Mesendoderm (in vitro differentiated cells): ENCODE measurements around the gene ILDR2.

Experiments used
- DNase-seq: peaks from one replicate; pipeline ENCODE4 v3.0.0; 2013
- H2AK5ac ChIP-seq: 2 replicates; pipeline ENCODE4 v1.6.1; 2013; ENCODE audit warnings: low read length, inconsistent platforms
- H2BK120ac ChIP-seq: 2 replicates; pipeline ENCODE4 v1.6.1; 2013; ENCODE audit warnings: low read depth, mild to moderate bottlenecking, low read length, moderate library complexity, mixed read lengths
- H2BK15ac ChIP-seq: replicated peaks from 2 replicates; pipeline ENCODE4 v1.6.1; 2013; ENCODE audit warnings: low read depth, mild to moderate bottlenecking, moderate library complexity
- H2BK5ac ChIP-seq: 2 replicates; pipeline ENCODE4 v1.6.1; 2013; ENCODE audit warnings: low read length, inconsistent platforms
- H3K18ac ChIP-seq: 2 replicates; pipeline ENCODE4 v1.6.1; 2013; ENCODE audit warnings: mild to moderate bottlenecking, low read length, mixed read lengths
- H3K23ac ChIP-seq: one replicate; pipeline ENCODE4 v1.6.1; 2013; ENCODE audit warnings: low read length
- H3K27ac ChIP-seq: 2 replicates; pipeline ENCODE4 v1.5.1; 2013; ENCODE audit warnings: low read depth, mild to moderate bottlenecking, inconsistent platforms, low read length, moderate library complexity
- H3K27me3 ChIP-seq: 2 replicates; pipeline ENCODE4 v1.6.1; 2013; ENCODE audit warnings: low read length, control low read depth, mild to moderate bottlenecking, inconsistent platforms; ENCODE audit not compliant: insufficient read depth, poor library complexity
- H3K36me3 ChIP-seq: 2 replicates; pipeline ENCODE4 v1.6.1; 2013; ENCODE audit warnings: low read length, inconsistent platforms; ENCODE audit not compliant: control insufficient read depth, insufficient read depth
- H3K4ac ChIP-seq: one replicate; pipeline ENCODE4 v1.6.1; 2013; ENCODE audit warnings: low read depth, mild to moderate bottlenecking, low read length, moderate library complexity
- H3K4me1 ChIP-seq: 2 replicates; pipeline ENCODE4 v1.6.1; 2013; ENCODE audit warnings: low read depth, low read length, inconsistent platforms; ENCODE audit not compliant: control insufficient read depth
- H3K4me2 ChIP-seq: 2 replicates; pipeline ENCODE4 v1.6.1; 2013; ENCODE audit warnings: low read length
- H3K4me3 ChIP-seq: 2 replicates; pipeline ENCODE4 v1.5.1; 2013; ENCODE audit warnings: mild to moderate bottlenecking, low read length
- H3K56ac ChIP-seq: one replicate; pipeline ENCODE4 v1.6.1; 2013; ENCODE audit warnings: low read length
- H3K79me1 ChIP-seq: 2 replicates; pipeline ENCODE4 v1.6.1; 2013; ENCODE audit warnings: low read length, inconsistent platforms
- H3K79me2 ChIP-seq: 2 replicates; pipeline ENCODE4 v1.6.1; 2013; ENCODE audit warnings: mild to moderate bottlenecking, low read length; ENCODE audit not compliant: control insufficient read depth, insufficient read depth
- H3K9ac ChIP-seq: 2 replicates; pipeline ENCODE4 v1.6.1; 2013; ENCODE audit warnings: low read length, inconsistent platforms
- H4K5ac ChIP-seq: one replicate; pipeline ENCODE4 v1.6.1; 2013; ENCODE audit warnings: low read length
- H4K8ac ChIP-seq: one replicate; pipeline ENCODE4 v1.6.1; 2013; ENCODE audit warnings: low read depth, mild to moderate bottlenecking, control low read depth, low read length, moderate library complexity
- WGBS: extraction: QIAGEN DNeasy Blood & Tissue Kit; methylation state at CpG from one replicate; pipeline ENCODE4 v1.1.7; 2013; ENCODE audit warnings: low lambda C conversion rate, missing lambda C conversion rate; ENCODE audit not compliant: insufficient coverage; ENCODE audit errors: extremely low coverage; 5-methylcytosine and 5-hydroxymethylcytosine counted together

ILDR2 gene

GRCh38 chr1:167011560-167012191, 36.3 kb upstream of the ILDR2 start:
- no peak overlapping the region for H3K4ac ChIP-seq
- H3K36me3 ChIP-seq = no peaks in the 10 kb centered on the region
- H3K4me2 ChIP-seq = no peak overlapping the region
- H3K27ac ChIP-seq = no peak overlapping the region
- no peak overlapping the region for H3K4me3 ChIP-seq
- H3K23ac ChIP-seq = no peak overlapping the region
- H2BK5ac ChIP-seq = no peak overlapping the region
- no peak overlapping the region for H4K5ac ChIP-seq
- WGBS = no CpG with 5 or more reads among the region's 1 CpG
- H4K8ac ChIP-seq = no peak overlapping the region
- no peak for DNase-seq
- no peaks in the 10 kb centered on the region for H3K4me1 ChIP-seq
- H2AK5ac ChIP-seq = no peak overlapping the region
- H3K79me2 ChIP-seq = no peaks in the 10 kb centered on the region
- H3K9ac ChIP-seq = no peak overlapping the region
- H3K18ac ChIP-seq = no peak overlapping the region
- H2BK15ac ChIP-seq = no peak overlapping the region
- H2BK120ac ChIP-seq = no peak overlapping the region
- H3K27me3 ChIP-seq = no peaks in the 10 kb centered on the region
- no peaks in the 10 kb centered on the region for H3K79me1 ChIP-seq
- H3K56ac ChIP-seq = no peak overlapping the region

GRCh38 chr1:167003711-167004110, 28.4 kb upstream of the ILDR2 start:
- no peak overlapping the region for H3K9ac ChIP-seq
- no peak overlapping the region for H3K27ac ChIP-seq
- no peaks in the 10 kb centered on the region for H3K4me1 ChIP-seq
- no CpG with 5 or more reads among the region's 2 CpGs for WGBS
- no peak overlapping the region for H4K5ac ChIP-seq
- H4K8ac ChIP-seq = no peak overlapping the region
- H3K36me3 ChIP-seq = no peaks in the 10 kb centered on the region
- DNase-seq = no peak
- H3K4ac ChIP-seq = no peak overlapping the region
- H3K23ac ChIP-seq = no peak overlapping the region
- H3K18ac ChIP-seq = no peak overlapping the region
- no peak overlapping the region for H3K56ac ChIP-seq
- no peak overlapping the region for H2BK15ac ChIP-seq
- H2AK5ac ChIP-seq = no peak overlapping the region
- no peaks in the 10 kb centered on the region for H3K27me3 ChIP-seq
- no peak overlapping the region for H3K4me3 ChIP-seq
- no peak overlapping the region for H3K4me2 ChIP-seq
- no peaks in the 10 kb centered on the region for H3K79me2 ChIP-seq
- H2BK120ac ChIP-seq = no peak overlapping the region
- H2BK5ac ChIP-seq = no peak overlapping the region
- no peaks in the 10 kb centered on the region for H3K79me1 ChIP-seq

- Histone ChIP-seq H4K8ac (no peak overlapping the region), H3K79me1 (no peaks in the 10 kb centered on the region), H2BK5ac (no peak overlapping the region), H3K4ac (no peak overlapping the region), H3K79me2 (no peaks in the 10 kb centered on the region), H2BK120ac (no peak overlapping the region), H4K5ac (no peak overlapping the region), H3K18ac (no peak overlapping the region), H3K27ac (no peak overlapping the region), H3K27me3 (no peaks in the 10 kb centered on the region), H3K4me1 (no peaks in the 10 kb centered on the region), H3K56ac (no peak overlapping the region), H2BK15ac (no peak overlapping the region), H3K9ac (no peak overlapping the region), H3K23ac (no peak overlapping the region), H2AK5ac (no peak overlapping the region), H3K36me3 (no peaks in the 10 kb centered on the region), H3K4me3 (no peak overlapping the region), H3K4me2 (no peak overlapping the region)
- DNase-seq = no peak
- WGBS = no CpG with 5 or more reads among the region's 2 CpGs
Measured at GRCh38 chr1:167002354-167002753, 27.0 kb upstream of the ILDR2 start.

- no CpG with 5 or more reads among the region's 1 CpG for WGBS
Measured at GRCh38 chr1:167000546-167000945, 25.2 kb upstream of the ILDR2 start.

GRCh38 chr1:166999500-167000055, 24.2 kb upstream of the ILDR2 start:
- Histone ChIP-seq H3K79me2 (no peaks in the 10 kb centered on the region), H3K9ac (no peak overlapping the region), H3K4ac (no peak overlapping the region), H2AK5ac (no peak overlapping the region), H3K36me3 (no peaks in the 10 kb centered on the region), H3K4me1 (no peaks in the 10 kb centered on the region), H4K8ac (no peak overlapping the region), H3K79me1 (no peaks in the 10 kb centered on the region), H3K23ac (no peak overlapping the region), H2BK120ac (no peak overlapping the region), H3K27ac (no peak overlapping the region), H3K4me3 (no peak overlapping the region), H4K5ac (no peak overlapping the region), H2BK5ac (no peak overlapping the region), H2BK15ac (no peak overlapping the region), H3K18ac (no peak overlapping the region), H3K56ac (no peak overlapping the region), H3K4me2 (no peak overlapping the region), H3K27me3 (no peaks in the 10 kb centered on the region)
- no CpG with 5 or more reads among the region's 3 CpGs for WGBS
- DNase-seq = no peak

More at GRCh38 chr1:167000546-167000945, 25.2 kb upstream of the ILDR2 start:
- Histone ChIP-seq H3K56ac (no peak overlapping the region), H3K9ac (no peak overlapping the region), H4K8ac (no peak overlapping the region), H4K5ac (no peak overlapping the region), H3K23ac (no peak overlapping the region), H3K4me3 (no peak overlapping the region), H3K36me3 (no peaks in the 10 kb centered on the region), H3K27me3 (no peaks in the 10 kb centered on the region), H3K79me2 (no peaks in the 10 kb centered on the region), H2BK15ac (no peak overlapping the region), H3K18ac (no peak overlapping the region), H3K27ac (no peak overlapping the region), H3K4ac (no peak overlapping the region), H2AK5ac (no peak overlapping the region), H2BK120ac (no peak overlapping the region), H2BK5ac (no peak overlapping the region), H3K79me1 (no peaks in the 10 kb centered on the region), H3K4me1 (no peaks in the 10 kb centered on the region), H3K4me2 (no peak overlapping the region)
- no peak for DNase-seq

- Histone ChIP-seq H3K4ac (no peak overlapping the region), H4K5ac (no peak overlapping the region), H4K8ac (no peak overlapping the region), H3K36me3 (no peaks in the 10 kb centered on the region), H3K23ac (no peak overlapping the region), H3K27ac (no peak overlapping the region), H3K4me1 (no peaks in the 10 kb centered on the region), H3K18ac (no peak overlapping the region), H2AK5ac (no peak overlapping the region), H3K4me3 (no peak overlapping the region), H2BK15ac (no peak overlapping the region), H3K79me2 (no peaks in the 10 kb centered on the region), H3K79me1 (no peaks in the 10 kb centered on the region), H3K9ac (no peak overlapping the region), H3K4me2 (no peak overlapping the region), H3K27me3 (no peaks in the 10 kb centered on the region), H2BK5ac (no peak overlapping the region), H3K56ac (no peak overlapping the region), H2BK120ac (no peak overlapping the region)
- DNase-seq = no peak
- no CpG with 5 or more reads among the region's 1 CpG for WGBS
Measured at GRCh38 chr1:166999075-166999474, 23.7 kb upstream of the ILDR2 start.
